GM12878 (cell line): ENCODE measurements around the gene RANBP3. TPM values are rescaled to one million over a fixed set of nuclear protein-coding genes. Genes with fewer than 3 reads are reported as not detected.

ENCODE experiments used
- ESRRA ChIP-seq: IDR thresholded peaks from 2 replicates; pipeline ENCODE4 v1.6.1; 2012; ENCODE audit warnings: mild to moderate bottlenecking, low read length, improper control_type of control experiment
- EZH2 ChIP-seq: IDR thresholded peaks from 2 replicates; pipeline ENCODE4 v1.6.1; 2012; ENCODE audit warnings: low read depth, mild to moderate bottlenecking, control low read depth, inconsistent platforms, low read length, borderline replicate concordance; ENCODE audit not compliant: control insufficient read depth
- HDAC2 ChIP-seq: fragments of 200-600 bp; sonication (generic); IDR thresholded peaks from 2 replicates; pipeline ENCODE4 v1.6.1; 2017
- IRF4 ChIP-seq: IDR thresholded peaks from 2 replicates; pipeline ENCODE4 v1.6.1; 2011; ENCODE audit warnings: low read depth, low read length
- LARP7 ChIP-seq: fragments of 450-650 bp; IDR thresholded peaks from 2 replicates; pipeline ENCODE4 v1.6.1; 2017; ENCODE audit warnings: mild to moderate bottlenecking
- MYB ChIP-seq: fragments of 150-350 bp; IDR thresholded peaks from 2 replicates; pipeline ENCODE4 v1.6.1; 2014; ENCODE audit warnings: mild to moderate bottlenecking, low read depth, low read length, borderline replicate concordance
- RFX5 ChIP-seq: IDR thresholded peaks from 2 replicates; pipeline ENCODE4 v1.6.1; 2011; ENCODE audit warnings: low read depth, low read length, improper control_type of control experiment
- SRF ChIP-seq, 2 experiments: IDR thresholded peaks; 2 replicates each; pipeline ENCODE4 v1.6.1; 2011; ENCODE audit warnings: low read depth in 2 of 2, low read length in 2 of 2, mild to moderate bottlenecking in 1 of 2, moderate library complexity in 1 of 2
- ZNF24 ChIP-seq: fragments of 450-650 bp; IDR thresholded peaks from 2 replicates; pipeline ENCODE4 v1.6.1; 2017; ENCODE audit warnings: antibody characterized with exemption, mild to moderate bottlenecking
- polyA plus RNA-seq, 11 experiments: library from polyadenylated mRNA; depleted of rRNA in 4 of 11; unstranded in 6 of 11; stranded (reverse) in 5 of 11; fragments of >200 nt; fragmentation: Nextera tagmentation in 4 of 11; fragmentation: Illumina TruSeq in 1 of 11; extraction: Ambion mirVana in 4 of 11; extraction: Trizol in 1 of 11; gene quantifications; 1 replicate in 1 of 11; 2 replicates in 10 of 11; pipeline versions ENCODE4 v1.2.1 to v1.2.3, GENCODE V29; 2011 to 2016; ENCODE audit warnings: inconsistent platforms in 2 of 11, missing spikeins in 2 of 11, low read depth in 1 of 11
- total RNA-seq, 4 experiments: library from RNA; depleted of rRNA in 3 of 4; stranded (reverse); fragments of >200 nt in 3 of 4; fragmentation: Illumina TruSeq in 1 of 4; extraction: Trizol in 1 of 4; gene quantifications; 2 replicates each; pipeline versions ENCODE4 v1.2.1 to v1.2.3, GENCODE V29; 2013 to 2021
- TF ChIP-seq, protein P1 (sequence below): fragments of 450-650 bp; IDR thresholded peaks from 2 replicates; pipeline ENCODE4 v1.6.1; 2016; ENCODE audit warnings: mild to moderate bottlenecking

The RANBP3 gene
- total and polyA plus RNA-seq, 10 of the 15 experiments (the other 5 are each of a cell fraction or from before 2014, with no cell fraction given) = 1.1 to 81.6 (median 60.0) TPM

DNA sequence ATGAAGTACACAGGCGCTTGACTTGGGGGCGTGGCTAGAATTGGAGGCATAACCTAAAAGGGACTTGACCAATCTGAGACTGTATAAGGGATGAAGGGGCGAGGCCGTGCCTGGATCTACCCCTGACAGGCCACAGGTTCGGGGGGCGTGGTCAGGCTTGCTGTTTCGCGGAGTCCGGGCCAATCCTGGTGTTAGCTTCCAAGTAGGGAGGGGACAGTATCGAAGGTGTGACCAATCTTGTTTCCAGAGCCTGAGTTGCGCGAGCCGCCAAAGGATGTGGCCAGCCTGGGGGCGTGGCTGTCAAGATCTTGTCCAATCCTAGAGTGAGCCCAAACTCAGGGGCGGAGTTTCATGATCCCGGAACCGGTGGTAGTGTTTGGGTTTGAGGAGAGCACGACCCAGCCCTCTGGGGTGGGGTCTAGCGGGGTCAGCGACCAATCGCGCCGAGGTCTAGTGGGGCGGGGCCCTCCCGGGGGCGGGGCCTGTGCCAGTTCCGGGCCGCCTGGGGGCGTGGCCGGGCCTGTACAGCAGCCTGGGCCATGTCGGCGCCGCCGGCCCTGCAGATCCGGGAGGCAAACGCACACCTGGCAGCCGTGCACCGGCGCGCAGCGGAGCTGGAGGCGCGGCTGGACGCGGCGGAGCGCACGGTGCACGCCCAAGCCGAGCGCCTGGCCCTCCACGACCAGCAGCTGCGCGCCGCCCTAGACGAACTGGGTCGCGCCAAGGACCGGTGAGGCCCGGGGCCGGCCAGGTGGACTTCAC lies 73.4 kb downstream of the RANBP3 start, which contains the start of gene VMAC (continued):
- TF ChIP-seq ZNF24 (no peak), IRF4 (no peak), RFX5 (peak; percentile 58; the same call in 1 of the 2 replicates), EZH2 (no peak), HDAC2 (no peak), ESRRA (no peak), MYB (no peak), SRF (IDR thresholded peaks at IDR 0.05; ENCODE audit: low read depth in 2 of 2, low read length in 2 of 2) (peak; percentile 16 to 32; a peak in 2 of 4 replicates), LARP7 (peak; percentile 94)
- TF ChIP-seq, protein P1, sequence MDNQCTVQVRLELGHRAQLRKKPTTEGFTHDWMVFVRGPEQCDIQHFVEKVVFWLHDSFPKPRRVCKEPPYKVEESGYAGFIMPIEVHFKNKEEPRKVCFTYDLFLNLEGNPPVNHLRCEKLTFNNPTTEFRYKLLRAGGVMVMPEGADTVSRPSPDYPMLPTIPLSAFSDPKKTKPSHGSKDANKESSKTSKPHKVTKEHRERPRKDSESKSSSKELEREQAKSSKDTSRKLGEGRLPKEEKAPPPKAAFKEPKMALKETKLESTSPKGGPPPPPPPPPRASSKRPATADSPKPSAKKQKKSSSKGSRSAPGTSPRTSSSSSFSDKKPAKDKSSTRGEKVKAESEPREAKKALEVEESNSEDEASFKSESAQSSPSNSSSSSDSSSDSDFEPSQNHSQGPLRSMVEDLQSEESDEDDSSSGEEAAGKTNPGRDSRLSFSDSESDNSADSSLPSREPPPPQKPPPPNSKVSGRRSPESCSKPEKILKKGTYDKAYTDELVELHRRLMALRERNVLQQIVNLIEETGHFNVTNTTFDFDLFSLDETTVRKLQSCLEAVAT = no peak
